TTC549 (cell line): ENCODE data around the gene GATAD2B.
"Not testable (repeated sequence)": the region's sequence is repeated elsewhere in the genome, so short reads cannot be mapped to it uniquely, and the experiment has no call there.

Experiments used
- FAIRE-seq: peaks from 2 replicates; lab custom pipeline; 2012; peaks lifted over from hg19 to GRCh38; lab: Jason Lieb, UNC

GATAD2B gene

DNA sequence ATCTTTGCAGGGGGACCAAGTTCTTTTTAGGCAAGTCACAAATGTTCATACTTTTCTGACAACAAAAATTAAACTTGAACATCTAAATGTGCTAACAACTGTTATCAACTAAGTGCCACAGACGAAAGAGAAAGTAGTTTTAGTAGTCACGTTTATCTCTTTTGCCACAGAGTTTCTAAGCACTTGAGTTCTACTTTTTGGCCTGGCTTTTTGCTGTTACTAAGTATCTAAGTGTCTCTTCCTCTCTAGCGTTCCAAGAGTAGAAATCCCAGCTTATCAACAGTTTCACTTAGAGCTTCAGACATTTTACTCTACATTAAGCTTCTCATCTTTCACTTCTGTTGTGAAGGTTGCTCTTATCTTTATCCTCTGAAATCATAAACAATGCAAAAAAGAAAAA, 34.2 kb downstream of the GATAD2B start:
- FAIRE-seq, result peak; percentile 15

DNA sequence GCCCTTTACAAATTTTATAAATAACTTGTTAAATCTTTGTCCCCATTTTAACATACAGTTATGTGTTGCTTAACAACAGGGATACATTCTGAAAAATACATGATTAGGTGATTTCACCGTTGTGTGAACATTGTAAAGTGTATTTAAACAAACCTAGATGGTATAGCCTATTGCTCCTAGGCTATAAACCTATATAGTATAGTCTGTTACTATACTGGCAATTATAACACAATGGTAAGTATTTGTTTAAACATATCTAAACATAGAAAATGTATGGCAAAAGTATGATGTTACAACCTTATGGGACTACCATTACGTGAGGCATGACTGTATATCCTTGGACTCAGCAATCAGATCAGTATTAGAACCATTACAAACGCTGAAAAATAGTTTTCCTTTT, 36.6 kb downstream of the GATAD2B start:
- peak; percentile 47 for FAIRE-seq

DNA sequence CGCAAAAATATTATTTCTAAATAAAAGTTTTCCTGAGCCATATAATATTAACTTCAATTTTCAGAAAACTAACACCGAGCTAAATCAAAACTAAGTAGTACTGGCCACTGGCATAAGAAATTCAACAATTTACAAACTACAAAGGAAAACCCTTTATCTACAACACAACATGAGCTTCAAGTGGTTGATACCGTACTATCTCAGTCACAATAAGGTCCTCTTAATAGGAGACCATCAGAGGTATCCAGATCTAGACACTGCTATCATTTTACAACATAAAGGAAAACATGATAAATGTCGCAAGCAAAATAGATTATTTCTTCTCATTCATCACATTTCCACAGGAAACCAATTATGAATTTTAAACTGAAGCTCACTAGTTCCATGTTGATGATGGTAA, 39.5 kb downstream of the GATAD2B start:
- peak; percentile 56 for FAIRE-seq

DNA sequence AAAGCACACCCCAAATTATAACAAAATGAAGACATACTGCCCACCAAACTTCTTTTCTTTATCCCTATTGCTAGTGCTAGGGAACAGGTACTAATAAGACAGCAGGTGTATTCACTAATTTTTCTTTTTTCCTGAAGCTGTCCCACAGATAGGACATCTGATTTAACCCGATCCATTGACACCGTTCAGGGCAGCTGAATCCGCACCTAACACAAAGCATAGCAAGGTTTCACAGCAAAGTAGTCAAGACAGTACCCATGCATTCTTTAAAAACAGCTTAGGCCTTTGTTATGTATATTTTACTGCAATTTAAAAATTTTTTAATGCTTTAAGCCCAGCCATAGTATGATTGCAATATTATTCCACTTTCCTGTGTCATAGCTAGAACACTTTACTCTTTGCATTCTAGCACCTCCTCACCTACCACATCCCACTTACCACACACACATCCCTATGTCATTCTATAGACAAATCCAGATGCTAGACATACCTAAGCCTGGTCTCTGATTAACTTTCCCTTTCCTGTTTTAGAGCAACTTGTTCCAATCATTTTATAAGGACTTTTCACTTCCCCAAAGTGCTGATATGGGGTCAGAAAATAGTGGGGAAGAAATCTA, 40.4 kb downstream of the GATAD2B start:
- no peak for FAIRE-seq

DNA sequence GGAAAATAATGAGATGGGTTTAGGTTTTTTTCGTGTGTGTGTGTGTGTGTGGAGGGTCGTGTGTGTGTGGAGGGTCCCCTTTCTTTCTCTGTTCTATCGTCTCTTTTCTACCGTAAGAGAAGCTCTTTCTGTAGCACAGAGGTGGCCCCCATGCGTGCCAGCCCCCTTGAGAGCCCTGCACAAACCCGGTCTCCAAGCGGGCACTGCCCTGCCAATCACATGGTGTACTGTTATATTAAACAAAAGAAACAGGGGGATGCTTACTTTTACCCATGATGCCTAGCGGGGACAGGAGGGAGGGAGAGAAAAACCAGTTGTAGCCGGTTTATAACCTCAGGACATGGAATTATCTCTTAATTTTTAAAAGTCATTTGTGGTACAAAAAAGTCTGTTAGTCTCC, 41.0 kb downstream of the GATAD2B start:
- no peak for FAIRE-seq

DNA sequence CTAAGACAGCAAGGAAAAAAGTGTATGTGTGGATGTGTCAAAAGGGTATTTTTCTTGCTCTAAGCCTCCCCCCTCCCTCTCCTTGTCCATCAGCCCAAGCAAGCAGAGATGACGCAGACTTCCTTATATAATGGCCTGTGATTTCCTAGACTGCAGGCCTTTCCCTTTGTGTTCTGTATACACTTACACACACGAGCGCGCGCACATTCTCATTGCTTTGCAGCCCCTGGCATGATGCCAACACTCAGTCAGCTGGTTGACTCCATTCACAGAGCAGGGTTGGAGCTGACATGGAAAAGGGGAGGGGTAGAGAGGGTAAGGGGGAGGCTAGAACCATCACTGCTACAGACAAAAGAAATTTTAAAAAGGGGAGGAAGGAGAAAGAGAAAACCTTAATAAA, 41.8 kb downstream of the GATAD2B start:
- FAIRE-seq, result no peak

DNA sequence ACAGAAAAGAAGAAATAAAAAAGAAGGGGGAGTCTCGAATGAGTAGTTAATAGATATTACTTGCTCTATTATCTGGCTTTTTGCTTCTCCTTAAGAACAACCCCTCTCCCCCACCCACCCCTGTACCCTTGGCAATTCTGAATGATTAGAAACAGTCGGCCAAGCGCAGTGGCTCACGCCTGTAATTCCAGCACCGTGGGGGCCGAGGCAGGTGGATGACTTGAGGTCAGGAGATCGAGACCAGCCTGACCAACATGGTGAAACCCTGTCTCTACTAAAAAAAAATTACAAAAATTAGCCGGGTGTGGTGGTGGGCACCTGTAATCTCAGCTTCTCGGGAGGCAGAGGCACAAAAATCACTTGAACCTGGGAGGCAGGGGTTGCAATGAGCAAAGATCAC, 42.7 kb downstream of the GATAD2B start:
- FAIRE-seq, result no peak

DNA sequence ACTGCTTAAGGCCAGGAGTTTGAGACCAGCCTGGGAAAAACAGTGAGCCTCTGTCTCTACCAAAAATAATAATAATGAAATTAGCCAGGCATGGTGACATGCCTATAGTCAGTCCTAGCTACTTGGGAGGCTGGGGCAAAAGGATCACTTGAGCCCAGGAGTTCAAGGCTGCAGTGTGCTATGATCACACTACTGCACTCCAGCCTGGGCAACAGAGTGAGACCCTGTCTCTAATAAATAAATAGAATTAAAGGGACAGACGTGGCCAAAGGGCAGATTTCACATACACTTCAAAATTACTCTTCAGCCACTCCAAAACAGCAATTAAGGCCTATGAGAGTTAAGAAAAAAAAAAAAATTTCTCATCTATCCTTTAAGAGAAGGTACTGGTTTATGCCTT, 45.7 kb downstream of the GATAD2B start:
- no peak for FAIRE-seq

DNA sequence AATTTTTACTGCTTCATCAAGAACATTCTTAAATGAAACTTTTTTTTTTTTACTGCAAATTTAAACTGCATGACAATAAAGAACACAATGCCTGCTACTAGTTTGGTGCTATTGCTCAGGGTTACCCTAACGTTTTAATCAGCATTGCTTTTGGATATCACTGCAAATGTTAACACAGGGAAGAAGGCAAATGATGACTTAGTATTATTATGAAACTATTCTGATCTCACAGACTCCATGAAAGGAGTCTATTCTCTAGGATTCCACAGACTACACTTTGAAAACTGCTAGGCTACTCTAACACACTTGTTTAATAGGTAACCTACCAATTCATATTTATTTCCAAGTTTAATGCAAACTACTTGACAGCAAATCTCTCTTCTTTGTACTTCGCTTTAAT, 49.8 kb downstream of the GATAD2B start:
- FAIRE-seq, result no peak

DNA sequence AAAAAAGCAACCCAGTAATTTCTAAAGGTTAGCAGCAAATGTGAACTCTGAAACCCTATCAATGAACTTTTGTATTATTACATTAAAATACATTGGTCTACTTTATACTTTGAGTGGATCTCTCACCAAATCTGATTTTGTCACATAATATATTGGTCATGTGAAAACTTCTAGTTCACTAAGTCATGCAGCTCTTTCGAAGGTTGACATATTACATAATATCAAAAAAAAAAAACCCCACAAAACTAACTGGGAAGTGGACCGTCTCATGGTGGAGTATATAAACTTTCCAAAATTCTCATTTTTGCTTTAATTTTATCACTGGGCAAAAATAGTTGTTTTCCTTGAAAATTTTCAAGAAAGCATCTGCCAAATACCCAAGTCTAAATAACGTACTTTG, 50.4 kb downstream of the GATAD2B start:
- FAIRE-seq, result no peak

DNA sequence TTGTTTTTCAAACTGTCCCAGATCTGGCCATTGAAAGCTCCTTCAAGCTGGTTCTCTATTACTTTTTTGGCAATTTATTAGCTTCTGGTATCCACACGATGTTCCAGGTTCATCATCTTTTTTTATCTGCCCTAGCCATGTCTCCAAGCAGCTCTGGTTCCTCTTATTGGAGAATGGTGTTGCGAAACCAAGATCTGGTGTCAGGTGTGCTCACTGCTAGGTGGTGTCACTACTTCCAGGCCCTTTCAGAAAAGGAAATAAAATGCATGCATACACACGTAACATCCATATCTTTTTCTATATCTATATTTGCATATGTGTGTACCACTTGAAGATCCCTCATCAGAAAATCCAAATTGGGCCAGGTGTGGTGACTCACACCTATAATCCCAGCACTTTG, 53.3 kb downstream of the GATAD2B start:
- FAIRE-seq, result no peak

DNA sequence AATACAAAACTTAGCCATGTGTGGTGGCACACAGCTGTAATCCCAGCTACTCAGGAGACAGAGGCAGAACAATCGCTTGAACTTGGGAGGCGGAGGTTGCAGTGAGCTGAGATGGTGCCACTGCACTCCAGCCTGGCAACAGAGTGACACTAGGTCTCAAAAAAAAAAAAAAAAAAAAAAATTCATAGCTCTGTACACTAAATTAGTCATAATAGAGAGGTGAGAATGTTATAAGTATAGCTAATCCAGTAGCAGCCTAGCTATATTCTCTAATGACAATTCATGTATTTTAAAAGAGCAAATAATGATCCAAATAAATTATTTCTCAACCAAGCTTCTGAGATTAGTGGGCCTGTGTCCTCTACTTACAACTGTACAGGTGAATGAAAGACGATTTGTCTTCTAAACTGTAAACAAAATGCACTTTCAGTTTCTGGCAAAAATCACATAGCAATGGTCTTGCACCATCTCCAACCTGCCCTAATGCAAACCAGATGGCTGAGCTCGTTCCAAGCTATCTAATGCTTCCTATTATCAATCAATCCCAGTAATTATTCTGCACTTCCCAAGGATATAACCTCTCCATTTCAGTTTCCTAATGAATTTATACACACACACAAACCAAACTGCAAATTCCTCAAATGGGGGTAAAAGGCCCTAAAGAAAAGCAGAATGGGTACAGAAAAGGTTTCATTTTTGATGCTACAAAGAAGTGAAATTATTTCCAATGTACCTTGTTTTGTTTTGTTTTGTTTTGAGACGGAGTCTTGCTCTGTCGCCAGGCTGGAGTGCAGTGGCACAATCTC, 56.5 kb downstream of the GATAD2B start:
- FAIRE-seq, result no peak

DNA sequence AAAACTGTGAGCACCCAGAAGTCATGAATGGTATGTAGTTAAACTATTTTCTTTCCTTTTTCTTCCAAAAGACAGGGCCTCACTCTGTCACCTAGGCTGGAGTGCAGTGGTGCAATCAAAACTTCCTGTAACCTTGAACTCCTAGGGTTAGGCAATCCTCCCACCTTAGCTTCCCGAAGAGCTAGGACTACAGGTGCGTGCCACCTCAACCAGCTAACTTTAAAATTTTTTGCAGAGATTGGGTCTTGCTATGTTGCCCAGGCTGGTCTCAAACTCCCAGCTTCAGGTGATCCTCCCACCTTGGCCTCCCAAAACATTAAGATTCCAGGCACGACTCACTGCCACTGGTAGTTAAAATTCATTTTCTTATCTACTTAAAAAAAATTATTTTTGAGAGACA, 62.5 kb downstream of the GATAD2B start:
- FAIRE-seq, result no peak

DNA sequence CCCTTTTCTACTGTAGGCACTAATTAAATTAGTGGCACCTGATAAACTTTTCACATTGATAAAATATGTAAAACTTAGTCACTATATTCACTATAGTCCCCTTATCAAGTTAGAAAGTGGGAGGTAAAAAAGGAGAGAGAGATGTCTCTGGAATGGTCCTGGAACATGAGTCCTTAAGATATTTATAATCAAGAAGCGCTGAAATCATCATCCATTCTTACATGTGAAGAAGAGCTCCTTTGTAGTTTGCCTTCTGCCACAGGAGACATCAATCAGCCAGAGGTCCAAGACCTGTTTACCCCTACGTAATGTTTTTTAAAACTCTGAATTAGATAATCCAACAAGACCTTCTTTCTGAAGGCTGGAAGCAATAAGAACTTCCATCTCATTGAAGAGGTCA, 65.3 kb downstream of the GATAD2B start:
- FAIRE-seq, result no peak

DNA sequence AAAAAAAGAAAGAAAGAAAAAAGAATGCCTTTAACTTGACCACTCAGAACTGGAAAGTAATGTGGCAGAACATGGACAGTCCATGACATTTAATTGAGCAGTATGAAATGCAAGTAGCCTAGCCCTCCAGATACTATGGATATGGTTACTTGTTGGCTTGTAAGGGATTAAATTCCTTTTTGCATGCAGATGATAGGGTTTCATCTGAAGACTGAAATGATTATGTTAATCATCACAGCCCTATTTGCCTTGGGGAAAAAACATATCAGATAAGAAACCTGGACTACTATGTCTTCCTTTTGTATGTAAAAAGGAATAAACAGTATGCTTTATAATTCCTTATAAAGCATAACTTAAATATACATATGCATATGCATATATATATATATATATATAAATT, 66.0 kb downstream of the GATAD2B start:
- FAIRE-seq, result no peak

DNA sequence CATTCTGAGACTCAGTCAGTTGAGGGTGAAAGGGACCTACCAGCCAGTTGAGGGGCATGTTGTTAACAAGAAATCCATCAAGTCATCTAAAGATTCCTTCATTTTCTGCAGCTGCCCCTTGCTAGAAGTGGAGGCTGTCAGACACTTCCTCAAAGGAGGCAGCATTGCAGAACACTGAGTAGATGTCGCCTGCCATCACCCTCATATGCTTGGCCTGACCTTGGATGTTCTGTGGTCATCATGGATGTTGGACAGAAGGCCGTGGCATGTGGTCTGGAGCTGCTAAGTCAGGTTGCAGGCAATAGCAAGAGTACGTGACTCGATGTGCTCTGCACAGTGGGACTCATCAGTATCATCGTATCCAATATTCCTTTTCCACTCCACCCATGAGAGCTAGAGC, 70.6 kb downstream of the GATAD2B start:
- FAIRE-seq, result no peak

DNA sequence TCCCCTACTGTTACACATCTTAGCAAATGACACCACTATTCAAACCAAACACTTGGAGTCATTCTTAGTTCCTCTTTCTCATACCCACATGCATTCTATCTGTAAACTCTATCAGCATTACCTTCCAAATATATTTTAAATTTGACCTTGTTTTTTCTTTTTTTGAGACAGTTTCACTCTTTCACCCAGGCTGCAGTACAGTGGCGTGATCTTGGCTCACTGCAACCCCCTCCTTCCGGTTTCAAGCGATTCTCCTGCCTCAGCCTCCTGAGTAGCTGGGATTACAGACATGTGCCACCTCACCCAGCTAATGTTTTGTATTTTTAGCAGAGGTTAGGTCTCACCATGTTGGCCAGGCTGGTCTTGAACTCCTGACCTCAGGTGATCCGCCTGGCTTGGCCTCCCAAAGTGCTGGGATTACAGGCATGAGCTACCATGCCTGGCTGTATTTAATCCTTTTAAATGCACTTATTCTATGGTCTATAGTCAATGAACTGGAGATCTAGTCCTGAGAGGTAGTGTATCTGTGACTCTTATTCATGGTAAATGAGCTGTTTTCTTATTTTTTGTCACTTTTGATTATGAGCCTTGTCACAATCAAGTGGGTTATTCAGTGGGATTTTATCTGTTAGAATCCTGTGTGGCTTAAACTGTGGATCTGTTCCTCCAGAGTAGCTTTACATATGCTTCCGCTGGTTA, 73.1 kb downstream of the GATAD2B start:
- FAIRE-seq, result no peak

DNA sequence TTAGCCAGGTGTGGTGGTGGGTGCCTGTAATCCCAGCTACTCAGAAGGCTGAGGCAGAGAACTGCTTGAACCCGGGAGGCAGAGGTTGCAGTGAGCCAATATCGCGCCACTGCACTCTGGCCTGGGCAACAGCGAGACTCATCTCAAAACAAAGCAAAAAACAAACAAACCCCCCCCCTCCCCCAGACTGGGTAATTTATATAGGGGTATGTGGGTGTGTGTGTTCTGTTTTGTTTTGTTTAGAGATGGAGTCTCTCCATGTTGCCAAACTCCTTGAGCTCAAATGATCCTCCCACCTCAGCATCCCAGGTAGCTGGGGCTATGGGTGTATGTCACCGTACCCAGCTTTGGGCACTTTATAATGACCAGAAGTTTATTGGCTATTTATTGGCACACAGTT, 74.0 kb downstream of the GATAD2B start:
- no peak for FAIRE-seq

DNA sequence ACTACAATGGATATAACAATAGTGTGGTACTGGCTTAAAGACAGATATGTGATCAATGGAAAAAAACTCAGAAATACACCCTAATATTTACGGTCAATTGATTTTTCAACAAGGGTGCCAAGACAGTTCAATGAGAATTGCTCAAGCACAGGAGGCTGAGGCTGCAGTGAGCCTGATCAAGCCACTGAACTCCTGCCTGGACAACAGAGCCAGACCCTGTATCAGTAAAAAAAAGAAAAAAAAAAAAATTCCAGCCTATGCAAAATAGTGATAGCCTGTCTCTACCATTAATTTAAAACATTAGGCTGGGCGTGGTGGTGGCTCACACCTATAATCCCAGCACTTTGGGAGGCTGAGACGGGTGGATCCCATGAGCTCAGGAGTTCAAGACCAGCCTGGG, 77.6 kb downstream of the GATAD2B start:
- no peak for FAIRE-seq

DNA sequence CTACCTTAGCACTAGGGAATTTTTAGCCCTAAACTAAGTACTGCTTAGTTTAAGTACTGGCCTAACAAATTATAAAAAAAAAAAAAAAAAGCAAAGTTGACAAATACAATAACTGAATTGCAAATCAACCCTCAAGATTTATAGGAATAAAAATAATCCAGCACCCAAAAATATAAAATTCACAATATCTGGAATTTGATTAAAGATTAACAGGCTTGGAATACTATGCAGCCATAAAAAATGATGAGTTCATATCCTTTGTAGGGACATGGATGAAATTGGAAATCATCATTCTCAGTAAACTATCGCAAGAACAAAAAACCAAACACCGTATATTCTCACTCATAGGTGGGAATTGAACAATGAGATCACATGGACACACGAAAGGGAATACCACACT, 78.4 kb downstream of the GATAD2B start:
- not testable (repeated sequence) for FAIRE-seq

DNA sequence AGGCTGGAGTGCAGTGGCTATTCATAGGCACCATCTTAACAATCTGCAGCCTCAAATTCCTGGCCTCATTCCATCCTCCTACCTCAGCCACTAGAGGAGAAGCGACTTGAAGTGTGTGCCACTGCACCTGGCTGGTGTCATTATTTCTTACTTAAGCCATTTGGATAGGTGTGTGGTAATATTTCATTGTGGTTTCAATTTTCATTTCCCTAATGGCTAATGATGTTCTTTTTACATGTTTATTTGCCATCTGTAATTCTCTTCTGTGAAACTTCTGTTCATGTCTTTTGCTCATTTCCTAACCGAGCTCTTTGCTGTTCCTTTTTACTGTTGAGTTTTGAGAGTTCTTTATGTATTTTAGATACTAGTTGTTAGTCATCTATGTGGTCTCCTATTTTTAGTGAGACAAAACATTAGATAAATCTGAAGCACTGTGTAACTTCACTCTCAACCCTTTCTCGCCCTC, 80.7 kb downstream of the GATAD2B start:
- no peak for FAIRE-seq

DNA sequence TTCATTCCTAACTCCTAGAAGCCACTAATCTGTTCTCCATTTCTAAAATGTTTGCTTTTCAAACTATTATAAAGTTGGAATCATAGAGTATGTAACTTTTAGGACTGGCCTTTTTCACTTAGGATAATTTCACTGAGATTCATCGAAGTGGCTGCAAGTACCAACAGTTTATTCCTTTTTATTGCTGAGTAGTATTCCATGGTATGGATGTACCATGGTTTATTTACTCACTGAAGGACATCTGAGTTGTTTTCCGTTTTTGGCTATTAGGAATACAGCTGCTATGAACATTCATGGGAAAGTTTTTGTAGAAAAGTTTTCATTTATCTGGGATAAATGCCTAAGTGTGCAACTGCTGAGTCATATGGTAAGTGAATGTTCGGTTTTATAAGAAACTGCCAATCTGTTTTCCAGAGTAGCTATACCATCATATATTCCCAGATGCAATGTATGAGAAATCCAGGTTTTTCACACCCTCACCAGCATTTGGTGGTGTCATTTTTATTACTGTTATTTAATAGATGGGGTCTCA, 81.2 kb downstream of the GATAD2B start:
- no peak for FAIRE-seq

DNA sequence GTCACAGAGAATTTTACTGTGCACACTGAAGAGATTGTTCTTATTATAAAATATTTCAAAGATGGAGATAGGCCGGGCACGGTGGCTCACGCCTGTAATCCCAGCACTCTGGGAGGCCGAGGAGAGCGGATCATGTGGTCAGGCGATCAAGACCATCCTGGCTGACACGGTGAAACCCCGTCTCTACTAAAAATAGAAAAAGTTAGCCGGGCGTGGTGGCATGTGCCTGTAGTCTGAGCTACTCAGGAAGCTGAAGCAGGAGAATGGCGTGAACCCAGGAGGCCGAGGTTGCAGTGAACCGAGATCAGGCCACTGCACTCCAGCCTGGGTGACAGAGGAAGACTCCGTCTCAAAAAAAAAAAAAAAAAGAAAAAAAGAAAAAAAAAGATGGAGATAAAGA, 82.0 kb downstream of the GATAD2B start:
- FAIRE-seq, result not testable (repeated sequence)
